Measurements from ENCODE around the gene STEAP4.
"Not testable (repeated sequence)": the region's sequence is repeated elsewhere in the genome, so short reads cannot be mapped to it uniquely, and the experiment has no call there.

The STEAP4 gene

GRCh38 chr7:88268858-88269257 lies 37.8 kb downstream of the STEAP4 start:
- no peak for DNase-seq (ENCODE audit: low read depth in 2 of 2)

- DNase-seq (ENCODE audit: low read depth in 2 of 2), result no peak
These were observed 38.6 kb downstream of the STEAP4 start for GRCh38 chr7:88268051-88268450.

GRCh38 chr7:88267421-88267820 lies 39.3 kb downstream of the STEAP4 start:
- no peak for DNase-seq (ENCODE audit: low read depth in 2 of 2)

GRCh38 chr7:88264987-88265386 lies 41.7 kb downstream of the STEAP4 start:
- not testable (repeated sequence) for DNase-seq (ENCODE audit: low read depth in 2 of 2)

- no peak for DNase-seq (ENCODE audit: low read depth in 2 of 2)
These were observed 44.1 kb downstream of the STEAP4 start for GRCh38 chr7:88262562-88262961.

GRCh38 chr7:88260719-88261118 lies 46.0 kb downstream of the STEAP4 start:
- DNase-seq (ENCODE audit: low read depth in 2 of 2), result no peak

GRCh38 chr7:88259656-88260380 lies 46.9 kb downstream of the STEAP4 start:
- DNase-seq (ENCODE audit: low read depth in 2 of 2), result no peak

GRCh38 chr7:88258296-88258695 lies 48.4 kb downstream of the STEAP4 start:
- DNase-seq (ENCODE audit: low read depth in 2 of 2), result not testable (repeated sequence)

- DNase-seq (ENCODE audit: low read depth in 2 of 2), result no peak
These were observed 49.8 kb downstream of the STEAP4 start for GRCh38 chr7:88256906-88257305.

GRCh38 chr7:88254721-88255424 lies 51.8 kb downstream of the STEAP4 start:
- DNase-seq (ENCODE audit: low read depth in 2 of 2), result no peak

- no peak for DNase-seq (ENCODE audit: low read depth in 2 of 2)
These were observed 53.1 kb downstream of the STEAP4 start for GRCh38 chr7:88253640-88254039.

GRCh38 chr7:88244258-88244657 lies 62.4 kb downstream of the STEAP4 start:
- DNase-seq (ENCODE audit: low read depth in 2 of 2), result no peak

- DNase-seq (ENCODE audit: low read depth in 2 of 2), result no peak
These were observed 63.3 kb downstream of the STEAP4 start for GRCh38 chr7:88243345-88243909.

- DNase-seq (ENCODE audit: low read depth in 2 of 2), result no peak
These were observed 66.8 kb downstream of the STEAP4 start for GRCh38 chr7:88239852-88240251.

- no peak for DNase-seq (ENCODE audit: low read depth in 2 of 2)
These were observed 72.9 kb downstream of the STEAP4 start for GRCh38 chr7:88233828-88234227.

GRCh38 chr7:88230646-88231045 lies 76.0 kb downstream of the STEAP4 start:
- no peak for DNase-seq (ENCODE audit: low read depth in 2 of 2)

GRCh38 chr7:88229302-88229995 lies 77.2 kb downstream of the STEAP4 start:
- DNase-seq (ENCODE audit: low read depth in 2 of 2), result no peak

GRCh38 chr7:88226886-88227516 lies 79.7 kb downstream of the STEAP4 start:
- no peak for DNase-seq (ENCODE audit: low read depth in 2 of 2)

- no peak for DNase-seq (ENCODE audit: low read depth in 2 of 2)
These were observed 80.5 kb downstream of the STEAP4 start for GRCh38 chr7:88226201-88226600.

GRCh38 chr7:88224601-88225275 lies 82.0 kb downstream of the STEAP4 start:
- DNase-seq (ENCODE audit: low read depth in 2 of 2), result no peak

- DNase-seq (ENCODE audit: low read depth in 2 of 2), result no peak
These were observed 83.4 kb downstream of the STEAP4 start for GRCh38 chr7:88223265-88223664.
